HG03280 (cell line): ENCODE data around the gene ZNFX1.

Experiments used
- ATAC-seq: cut with Tn5 transposase; IDR thresholded peaks from one replicate; pipeline ENCODE4 v1.9.1; 2021; ENCODE audit warnings: mild to moderate bottlenecking, moderate library complexity; ENCODE audit not compliant: unreplicated experiment

Gene ZNFX1

GRCh38 chr20:49279677-49280462 is 2.0 kb upstream of the ZNFX1 start:
- no peak for ATAC-seq

GRCh38 chr20:49278818-49279676 is 1.2 kb upstream of the ZNFX1 start:
- no peak for ATAC-seq

GRCh38 chr20:49277786-49278035 is 146 bp downstream of the ZNFX1 start:
- no peak for ATAC-seq

- ATAC-seq = no peak
These were observed 684 bp downstream of the ZNFX1 start for GRCh38 chr20:49276961-49277785.

- ATAC-seq = no peak
These were observed 1.5 kb downstream of the ZNFX1 start for GRCh38 chr20:49276161-49276960.

- no peak for ATAC-seq
These were observed 2.2 kb downstream of the ZNFX1 start for GRCh38 chr20:49275636-49276035.

- no peak for ATAC-seq
These were observed 2.6 kb downstream of the ZNFX1 start for GRCh38 chr20:49275216-49275615.

- no peak for ATAC-seq
These were observed 4.1 kb downstream of the ZNFX1 start for GRCh38 chr20:49273696-49274277.

- ATAC-seq = no peak
These were observed 5.2 kb downstream of the ZNFX1 start for GRCh38 chr20:49272654-49273053.

GRCh38 chr20:49270736-49271135 is 7.1 kb downstream of the ZNFX1 start:
- ATAC-seq = no peak

- no peak for ATAC-seq
These were observed 7.7 kb downstream of the ZNFX1 start for GRCh38 chr20:49270177-49270576.

- no peak for ATAC-seq
These were observed 9.1 kb downstream of the ZNFX1 start for GRCh38 chr20:49268600-49269365.

GRCh38 chr20:49267327-49267726 is 10.5 kb downstream of the ZNFX1 start:
- no peak for ATAC-seq

GRCh38 chr20:49262444-49262843 is 15.4 kb downstream of the ZNFX1 start:
- ATAC-seq = no peak

GRCh38 chr20:49261173-49261572 is 16.7 kb downstream of the ZNFX1 start:
- ATAC-seq = no peak

GRCh38 chr20:49260218-49260617 is 17.6 kb downstream of the ZNFX1 start:
- ATAC-seq = no peak

GRCh38 chr20:49259799-49260198 is 18.1 kb downstream of the ZNFX1 start:
- no peak for ATAC-seq

GRCh38 chr20:49259284-49259683 is 18.6 kb downstream of the ZNFX1 start:
- no peak for ATAC-seq

- ATAC-seq = no peak
These were observed 21.6 kb downstream of the ZNFX1 start for GRCh38 chr20:49256261-49256660.
